HepG2 (cell line): Measurements from ENCODE around the gene ACTL6A. TPM values are rescaled to one million over a fixed set of nuclear protein-coding genes. Genes with fewer than 3 reads are reported as not detected.

ENCODE experiments used
- CTCF ChIP-seq: sonication (generic); formaldehyde crosslinking; IDR thresholded peaks from 2 replicates; pipeline ENCODE4 v1.5.0; 2020; ENCODE audit warnings: mild to moderate bottlenecking, missing genetic modification reagents, moderate library complexity
- GTF2F1 ChIP-seq: fragments of 150-350 bp; IDR thresholded peaks from 2 replicates; pipeline ENCODE4 v1.6.1; 2014; ENCODE audit warnings: low read length
- LBX2 ChIP-seq: sonication (generic); formaldehyde crosslinking; IDR thresholded peaks from 2 replicates; pipeline ENCODE4 v1.5.0; 2020; ENCODE audit warnings: missing genetic modification reagents, mild to moderate bottlenecking, borderline replicate concordance
- LCORL ChIP-seq, 2 experiments: fragments of 450-650 bp in 1 of 2; sonication (generic) in 1 of 2; formaldehyde crosslinking in 1 of 2; IDR thresholded peaks; 2 replicates each; pipeline versions ENCODE4 v1.5.0 to v1.6.1; 2017 to 2020; ENCODE audit warnings: antibody characterized with exemption in 1 of 2, missing genetic modification reagents in 1 of 2
- MYPOP ChIP-seq: sonication (generic); formaldehyde crosslinking; IDR thresholded peaks from 2 replicates; pipeline ENCODE4 v1.8.1; 2023; ENCODE audit warnings: mild to moderate bottlenecking, moderate library complexity, missing genetic modification reagents
- NFKB2 ChIP-seq: sonication (generic); formaldehyde crosslinking; IDR thresholded peaks from 2 replicates; pipeline ENCODE4 v1.4.0; 2020; ENCODE audit warnings: missing genetic modification reagents, borderline replicate concordance
- ONECUT2 ChIP-seq: sonication (generic); formaldehyde crosslinking; IDR thresholded peaks from 2 replicates; pipeline ENCODE4 v1.4.0; 2020; ENCODE audit warnings: missing genetic modification reagents
- PLSCR1 ChIP-seq: sonication (generic); formaldehyde crosslinking; IDR thresholded peaks from 2 replicates; pipeline ENCODE4 v1.5.0; 2020; ENCODE audit warnings: missing genetic modification reagents, mild to moderate bottlenecking, borderline replicate concordance
- YEATS4 ChIP-seq: sonication (generic); formaldehyde crosslinking; IDR thresholded peaks from 2 replicates; pipeline ENCODE4 v1.4.0; 2020; ENCODE audit warnings: missing genetic modification reagents, borderline replicate concordance
- ZBTB38 ChIP-seq: sonication (generic); formaldehyde crosslinking; IDR thresholded peaks from 2 replicates; pipeline ENCODE4 v1.5.1; 2020; ENCODE audit warnings: mild to moderate bottlenecking, missing genetic modification reagents
- ZBTB8A ChIP-seq: sonication (generic); formaldehyde crosslinking; IDR thresholded peaks from 2 replicates; pipeline ENCODE4 v1.4.0; 2020; ENCODE audit warnings: mild to moderate bottlenecking, low read depth, missing genetic modification reagents, borderline replicate concordance
- ZNF253 ChIP-seq: sonication (generic); formaldehyde crosslinking; IDR thresholded peaks from 2 replicates; pipeline ENCODE4 v1.8.0; 2022; ENCODE audit warnings: mild to moderate bottlenecking, missing genetic modification reagents, borderline replicate concordance
- ZNF772 ChIP-seq: sonication (generic); formaldehyde crosslinking; IDR thresholded peaks from 2 replicates; pipeline ENCODE4 v1.5.0; 2020; ENCODE audit warnings: mild to moderate bottlenecking, missing genetic modification reagents
- ZNF788 ChIP-seq: sonication (generic); formaldehyde crosslinking; IDR thresholded peaks from 2 replicates; pipeline ENCODE4 v1.5.0; 2020; ENCODE audit warnings: mild to moderate bottlenecking, missing genetic modification reagents, borderline replicate concordance
- ZNF800 ChIP-seq: sonication (generic); formaldehyde crosslinking; IDR thresholded peaks from 2 replicates; pipeline ENCODE4 v1.4.0; 2020; ENCODE audit warnings: missing genetic modification reagents
- ZUFSP ChIP-seq: sonication (generic); formaldehyde crosslinking; IDR thresholded peaks from 2 replicates; pipeline ENCODE4 v1.9.0; 2021; ENCODE audit warnings: missing genetic modification reagents, mild to moderate bottlenecking, borderline replicate concordance
- polyA plus RNA-seq, 8 experiments: library from polyadenylated mRNA; depleted of rRNA in 3 of 8; stranded (reverse) in 7 of 8; unstranded in 1 of 8; fragments of >200 nt; fragmentation: Illumina TruSeq in 4 of 8; extraction: Trizol in 4 of 8; gene quantifications; 2 replicates each; pipeline versions ENCODE4 v1.2.1 to v1.2.3, GENCODE V29; 2011 to 2016; ENCODE audit warnings: low read depth in 4 of 8, missing spikeins in 1 of 8, mixed read lengths in 1 of 8; ENCODE audit not compliant: insufficient read depth in 1 of 8
- total RNA-seq, 5 experiments: library from RNA; depleted of rRNA; stranded (reverse); fragments of >200 nt; fragmentation: Illumina TruSeq; extraction: Trizol; gene quantifications; 2 replicates each; pipeline ENCODE4 v1.2.3, GENCODE V29; 2016; ENCODE audit warnings: low read depth in 1 of 5

ACTL6A gene
- total and polyA plus RNA-seq, 2 of the 13 experiments (the other 11 are each of a cell fraction or from before 2014, with no cell fraction given): 58.1 to 84.1 TPM

- TF ChIP-seq NFKB2 (CRISPR knock-in tag) (peak; percentile 77; the same call in 1 of the 2 replicates), ZBTB8A (no peak), PLSCR1 (CRISPR knock-in tag) (no peak), ZBTB38 (CRISPR knock-in tag) (peak; percentile 52; the same call in 1 of the 2 replicates), ZUFSP (CRISPR knock-in tag) (no peak), ZNF253 (CRISPR knock-in tag) (no peak), GTF2F1 (no peak), CTCF (CRISPR knock-in tag) (no peak), LBX2 (CRISPR knock-in tag) (peak; percentile 54; the same call in 1 of the 2 replicates), MYPOP (CRISPR knock-in tag) (peak; percentile 62), ZNF800 (CRISPR knock-in tag) (no peak), YEATS4 (peak; percentile 52; the same call in 1 of the 2 replicates), ZNF772 (CRISPR knock-in tag) (peak; percentile 81), LCORL (IDR thresholded peaks at IDR 0.05) (no peak), LCORL (CRISPR knock-in tag; IDR thresholded peaks at IDR 0.05) (peak; percentile 62; the same call in 1 of the 2 replicates), ZNF788 (CRISPR knock-in tag) (peak; percentile 89; the same call in 1 of the 2 replicates), ONECUT2 (no peak)
Observed at GRCh38 chr3:179604321-179605078, 41.8 kb downstream of the ACTL6A start, which contains the start of the genes MRPL47 and NDUFB5 (continued).
